Esophagus muscularis mucosa (tissue), 4 donors: ENCODE results near the gene CTXN3. TPM values are rescaled to one million over a fixed set of nuclear protein-coding genes. Genes with fewer than 3 reads are reported as not detected.

Source experiments
- DNase-seq: peaks from one replicate; pipeline ENCODE4 v3.0.0-alpha.2; 2017; ENCODE audit errors: extremely low spot score
- H3K27ac ChIP-seq, 4 donors: fragments of 200-600 bp; sonication (generic); replicated peaks in 1 of 4; 1 replicate in 3 of 4; 2 replicates in 1 of 4; pipeline ENCODE4 v1.5.1; 2016 to 2019; ENCODE audit warnings: mild to moderate bottlenecking in 1 of 4
- H3K27me3 ChIP-seq, 4 donors: fragments of 200-600 bp; sonication (generic); one replicate each; pipeline versions ENCODE4 v1.5.1 to v1.6.0; 2016 to 2019
- H3K36me3 ChIP-seq, 4 donors: fragments of 200-600 bp; sonication (generic); one replicate each; pipeline ENCODE4 v1.5.1; 2016 to 2019
- H3K4me1 ChIP-seq, 4 donors: fragments of 200-600 bp; sonication (generic); one replicate each; pipeline ENCODE4 v1.5.1; 2016 to 2019
- H3K4me3 ChIP-seq, 4 donors: fragments of 200-600 bp; sonication (generic); 1 replicate in 2 of 4; 2 replicates in 2 of 4; pipeline ENCODE4 v1.5.1; 2016 to 2019; ENCODE audit warnings: mild to moderate bottlenecking in 4 of 4, moderate library complexity in 1 of 4
- H3K9me3 ChIP-seq, 4 donors: fragments of 200-600 bp; sonication (generic); 1 replicate in 3 of 4; 2 replicates in 1 of 4; pipeline ENCODE4 v1.5.1; 2016 to 2019
- EP300 ChIP-seq: sonication (generic); formaldehyde crosslinking; IDR thresholded peaks from one replicate; pipeline ENCODE4 v1.6.1; 2017; ENCODE audit warnings: antibody characterized with exemption
- POLR2A ChIP-seq: fragments of 450-650 bp; IDR thresholded peaks from one replicate; pipeline ENCODE4 v1.6.1; 2017; ENCODE audit warnings: antibody characterized with exemption, moderate library complexity, mild to moderate bottlenecking, low read depth
- POLR2AphosphoS5 ChIP-seq, 2 donors: sonication (generic); formaldehyde crosslinking; IDR thresholded peaks; one replicate each; pipeline ENCODE4 v1.6.1; 2017; ENCODE audit warnings: antibody characterized with exemption in 2 of 2
- WGBS: methylation state at CpG from one replicate; pipeline ENCODE4 v1.1.5; 2018; 5-methylcytosine and 5-hydroxymethylcytosine counted together
- intact Hi-C: fragments of 100-400 bp; cut with DNase I; formaldehyde crosslinking; loops from one replicate; pipeline ENCODE4 v1.15.1; 2023
- total RNA-seq, 4 donors: library from RNA; depleted of rRNA; stranded (reverse); fragments of >200 nt; gene quantifications; one replicate each; pipeline versions ENCODE4 v1.1.0 to v1.2.1, GENCODE V29; 2016
- TF ChIP-seq, protein P1 (sequence below), 3 experiments: fragments of 200-600 bp in 2 of 3; fragments of 450-650 bp in 1 of 3; sonication (generic) in 2 of 3; IDR thresholded peaks; one replicate each; pipeline ENCODE4 v1.5.1; 2017 to 2019; ENCODE audit warnings: antibody characterized with exemption in 3 of 3, mild to moderate bottlenecking in 2 of 3, moderate library complexity in 1 of 3

CTXN3 gene
- total RNA-seq, 4 donors from 2014 or later: not detected

DNA sequence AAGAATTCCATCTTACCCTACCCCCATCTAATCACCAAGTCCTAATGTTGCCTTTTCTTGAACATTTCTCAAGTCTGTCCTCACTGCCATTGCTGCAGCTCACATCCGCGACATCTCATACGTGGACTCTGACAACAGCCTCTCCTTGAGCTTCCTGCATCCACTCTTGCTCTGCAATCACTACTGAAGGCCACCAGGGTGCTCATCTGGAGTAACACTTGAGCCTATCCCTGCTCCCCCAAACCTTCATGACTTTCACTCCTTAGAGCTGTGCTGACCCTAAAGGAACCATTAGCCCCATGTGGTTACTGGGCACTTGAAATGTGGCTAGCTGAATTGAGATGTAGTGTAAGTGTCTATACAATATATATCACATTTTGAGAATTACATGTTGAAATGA lies 46.4 kb upstream of the CTXN3 start:
- 98% methylated on average over 3 of the region's 3 CpGs for WGBS
- H3K27ac ChIP-seq: peak overlapping the region in 1 of 4 donors; percentile 38
- no peak overlapping the region for H3K4me3 ChIP-seq

DNA sequence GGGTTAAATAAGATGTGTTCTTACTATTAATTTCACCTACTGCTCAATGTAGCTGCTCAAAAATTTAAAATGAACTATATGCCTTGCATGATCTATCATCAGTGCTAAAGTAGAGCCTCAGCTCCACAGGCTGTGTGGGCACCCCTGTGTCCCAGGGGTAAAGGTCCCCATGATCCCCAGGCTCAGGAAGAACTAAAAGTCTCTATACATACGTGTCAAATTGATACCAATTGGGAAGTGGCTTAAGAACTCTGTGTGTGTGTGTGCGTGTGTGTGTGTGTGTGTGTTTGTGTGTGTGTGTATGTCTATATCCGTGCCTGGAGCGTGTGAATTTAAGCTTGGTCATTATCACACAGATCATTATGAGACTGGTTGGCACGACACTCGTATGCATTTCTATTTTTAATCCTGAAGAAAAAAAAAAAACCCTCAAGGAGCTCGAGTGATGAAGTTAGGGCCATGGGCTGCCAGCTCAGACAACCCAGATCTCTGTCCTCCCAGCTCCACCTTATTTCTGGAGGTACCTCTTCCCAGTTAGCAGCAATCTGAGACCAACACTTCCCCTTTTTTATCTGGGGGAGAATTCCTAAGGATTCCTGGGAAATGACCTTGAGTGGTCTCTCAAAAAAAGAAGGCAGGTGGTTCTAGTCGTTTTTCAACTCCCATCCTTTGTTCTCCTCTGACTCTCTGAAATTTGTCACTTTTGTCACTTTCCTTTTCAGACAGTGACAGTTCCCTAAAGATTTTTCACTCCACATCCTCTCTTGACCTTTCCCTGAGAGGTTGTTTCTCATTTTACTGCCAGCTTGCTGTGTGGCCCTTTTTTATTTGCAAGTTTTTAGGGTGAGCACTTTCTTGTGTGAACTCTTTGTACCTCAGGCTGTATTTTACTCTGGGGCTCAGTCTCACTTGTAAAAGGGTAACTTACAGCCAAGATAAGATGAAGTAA lies 45.7 kb upstream of the CTXN3 start:
- Histone ChIP-seq H3K27me3 (no peaks in the 10 kb centered on the region), H3K36me3 (no peaks in the 10 kb centered on the region), H3K27ac (peak overlapping the region; percentile 37 to 46 (median 41)), H3K4me3 (no peak overlapping the region), H3K9me3 (no peaks in the 10 kb centered on the region), H3K4me1 (peaks cover 3 to 39% (median 35%) of the 10 kb centered on the region in 4 donors)
- peak; percentile 87 for DNase-seq
- TF ChIP-seq POLR2A (no peak), EP300 (no peak), POLR2AphosphoS5 (IDR thresholded peaks at IDR 0.05) (no peak)
- TF ChIP-seq, protein P1, sequence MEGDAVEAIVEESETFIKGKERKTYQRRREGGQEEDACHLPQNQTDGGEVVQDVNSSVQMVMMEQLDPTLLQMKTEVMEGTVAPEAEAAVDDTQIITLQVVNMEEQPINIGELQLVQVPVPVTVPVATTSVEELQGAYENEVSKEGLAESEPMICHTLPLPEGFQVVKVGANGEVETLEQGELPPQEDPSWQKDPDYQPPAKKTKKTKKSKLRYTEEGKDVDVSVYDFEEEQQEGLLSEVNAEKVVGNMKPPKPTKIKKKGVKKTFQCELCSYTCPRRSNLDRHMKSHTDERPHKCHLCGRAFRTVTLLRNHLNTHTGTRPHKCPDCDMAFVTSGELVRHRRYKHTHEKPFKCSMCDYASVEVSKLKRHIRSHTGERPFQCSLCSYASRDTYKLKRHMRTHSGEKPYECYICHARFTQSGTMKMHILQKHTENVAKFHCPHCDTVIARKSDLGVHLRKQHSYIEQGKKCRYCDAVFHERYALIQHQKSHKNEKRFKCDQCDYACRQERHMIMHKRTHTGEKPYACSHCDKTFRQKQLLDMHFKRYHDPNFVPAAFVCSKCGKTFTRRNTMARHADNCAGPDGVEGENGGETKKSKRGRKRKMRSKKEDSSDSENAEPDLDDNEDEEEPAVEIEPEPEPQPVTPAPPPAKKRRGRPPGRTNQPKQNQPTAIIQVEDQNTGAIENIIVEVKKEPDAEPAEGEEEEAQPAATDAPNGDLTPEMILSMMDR (IDR thresholded peaks at IDR 0.05): no peak
- WGBS: 32% methylated on average over 8 of the region's 8 CpGs
- intact Hi-C loops: no loop called here

More for the DNA sequence above, 46.4 kb upstream of the CTXN3 start:
- Histone ChIP-seq H3K27me3 (no peaks in the 10 kb centered on the region), H3K4me1 (peaks cover 3 to 39% (median 35%) of the 10 kb centered on the region in 4 donors), H3K9me3 (no peaks in the 10 kb centered on the region), H3K36me3 (no peaks in the 10 kb centered on the region)
- TF ChIP-seq, protein P1 (IDR thresholded peaks at IDR 0.05): no peak
- TF ChIP-seq POLR2A: no peak
- no peak for TF ChIP-seq POLR2AphosphoS5 (IDR thresholded peaks at IDR 0.05)
- TF ChIP-seq EP300: no peak
- DNase-seq: no peak
- intact Hi-C loops: no loop called here

DNA sequence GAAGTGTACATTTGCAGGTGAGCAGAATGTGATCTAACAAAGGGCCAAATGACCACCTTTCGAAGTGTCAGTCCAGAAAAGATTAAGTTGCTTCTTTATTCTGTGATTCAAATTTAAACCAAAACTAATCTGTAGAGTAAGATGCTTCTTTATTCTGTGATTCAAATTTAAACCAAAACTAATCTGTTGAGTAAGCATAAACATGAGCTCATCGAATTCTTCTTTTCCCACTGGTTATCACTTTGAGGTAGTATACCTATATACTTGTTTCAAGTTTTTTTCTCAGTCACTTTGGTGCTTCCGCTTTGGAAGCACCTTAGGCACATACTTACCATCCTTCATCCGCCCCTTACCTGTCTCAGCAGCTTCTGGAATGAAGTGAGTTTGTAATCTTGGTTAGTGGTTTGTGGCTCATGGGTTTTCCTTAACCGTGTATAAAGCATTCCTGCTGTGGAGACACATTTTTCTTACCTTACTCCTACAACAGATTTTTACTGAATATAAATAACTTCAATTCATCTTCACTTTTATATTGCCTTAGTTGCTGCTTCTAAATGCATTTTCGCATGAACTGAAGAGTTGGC lies 40.7 kb upstream of the CTXN3 start:
- no peak for TF ChIP-seq POLR2A
- TF ChIP-seq EP300: no peak
- TF ChIP-seq, protein P1 (IDR thresholded peaks at IDR 0.05): no peak
- no peak for TF ChIP-seq POLR2AphosphoS5 (IDR thresholded peaks at IDR 0.05)
- Histone ChIP-seq H3K36me3 (no peaks in the 10 kb centered on the region), H3K27ac (no peak overlapping the region), H3K4me1 (peaks cover 3 to 20% (median 13%) of the 10 kb centered on the region in 4 donors), H3K9me3 (no peaks in the 10 kb centered on the region), H3K27me3 (no peaks in the 10 kb centered on the region), H3K4me3 (no peak overlapping the region)
- 80% methylated on average over 6 of the region's 6 CpGs for WGBS
- DNase-seq: no peak
- intact Hi-C loops: no loop called here

DNA sequence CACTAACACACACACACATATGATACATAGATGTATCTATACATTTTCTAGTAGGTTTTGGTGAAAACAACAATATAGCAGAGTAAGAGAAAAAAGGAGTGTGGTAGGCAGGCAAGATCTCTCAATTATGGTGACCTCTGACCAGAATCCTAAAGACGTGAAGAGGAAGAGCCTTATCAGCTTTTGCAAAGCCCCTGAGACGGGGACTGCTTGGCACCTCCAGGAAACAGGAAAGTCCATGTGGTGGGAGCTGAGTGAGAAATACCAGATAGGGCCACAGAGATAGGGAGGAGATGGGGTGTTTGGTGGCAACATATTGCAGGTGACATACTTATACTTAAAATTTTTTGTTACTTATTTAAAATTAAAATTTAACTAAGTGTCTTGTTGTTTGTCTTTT lies 39.9 kb upstream of the CTXN3 start:
- intact Hi-C loops: no loop called here
- no peaks in the 10 kb centered on the region for H3K27me3 ChIP-seq
- no peak overlapping the region for H3K4me3 ChIP-seq
- no peaks in the 10 kb centered on the region for H3K36me3 ChIP-seq
- no peak for DNase-seq
- H3K9me3 ChIP-seq: no peaks in the 10 kb centered on the region
- TF ChIP-seq EP300: no peak
- TF ChIP-seq, protein P1 (IDR thresholded peaks at IDR 0.05): no peak
- TF ChIP-seq POLR2AphosphoS5 (IDR thresholded peaks at IDR 0.05): no peak
- no peak for TF ChIP-seq POLR2A
- WGBS: 56% methylated on average over 2 of the region's 2 CpGs
- peaks cover 0 to 11% (median 5%) of the 10 kb centered on the region in 4 donors for H3K4me1 ChIP-seq
- no peak overlapping the region for H3K27ac ChIP-seq
